ENCODE measurements around the gene HPS3.
A peak's percentile ranks its signal among the peaks of the same experiment; 100 is the strongest.

Gene HPS3

GRCh38 chr3:149122721-149123578 is 6.5 kb upstream of the HPS3 start:
- no peaks in the 10 kb centered on the region for H3K27me3 ChIP-seq (ENCODE audit: control insufficient read depth, insufficient read depth, low read length)
- H3K36me3 ChIP-seq (ENCODE audit: control insufficient read depth, low read depth, low read length) = no peaks in the 10 kb centered on the region
- no peak overlapping the region for H3K4me3 ChIP-seq (ENCODE audit: low read length)
- no peak overlapping the region for H3K9ac ChIP-seq (ENCODE audit: low read length)
- H3K9me3 ChIP-seq (ENCODE audit: control insufficient read depth, low read depth, low read length) = no peaks in the 10 kb centered on the region
- H3K4me1 ChIP-seq (ENCODE audit: control insufficient read depth, low read depth, low read length) = no peaks in the 10 kb centered on the region
- H3K27ac ChIP-seq (ENCODE audit: low read length) = no peak overlapping the region

GRCh38 chr3:149128821-149129220 is 617 bp upstream of the HPS3 start:
- Histone ChIP-seq H3K9me3 (ENCODE audit: control insufficient read depth, low read depth, low read length) (no peaks in the 10 kb centered on the region), H3K4me3 (ENCODE audit: low read length) (peak overlapping the region; percentile 79), H3K27me3 (ENCODE audit: control insufficient read depth, insufficient read depth, low read length) (peaks cover 5% of the 10 kb centered on the region), H3K36me3 (ENCODE audit: control insufficient read depth, low read depth, low read length) (no peaks in the 10 kb centered on the region), H3K9ac (ENCODE audit: low read length) (peak overlapping the region; percentile 49), H3K27ac (ENCODE audit: low read length) (no peak overlapping the region), H3K4me1 (ENCODE audit: control insufficient read depth, low read depth, low read length) (peaks cover 21% of the 10 kb centered on the region)

DNA sequence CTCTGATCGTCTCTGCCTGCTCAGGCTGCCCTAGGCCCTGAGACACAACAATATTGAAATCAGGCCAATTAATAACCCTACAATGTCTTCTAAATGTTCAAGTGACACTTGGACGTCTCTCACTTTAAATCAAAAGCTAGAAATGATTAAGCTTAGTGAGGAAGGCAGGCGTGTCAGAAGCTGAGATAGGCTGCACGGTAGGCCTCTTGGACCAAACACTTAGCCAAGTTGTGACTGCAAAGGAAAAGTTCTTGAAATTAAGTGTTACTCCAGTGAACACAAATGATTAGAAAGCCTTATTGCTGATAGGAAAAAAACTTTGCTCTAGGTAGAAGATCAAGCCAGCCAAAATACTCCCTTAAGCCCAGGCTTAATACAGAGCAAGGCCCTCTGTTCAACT is 2.2 kb downstream of the HPS3 start:
- peak overlapping the region; percentile 79 for H3K4me3 ChIP-seq (ENCODE audit: low read length)
- H3K4me1 ChIP-seq (ENCODE audit: control insufficient read depth, low read depth, low read length) = peaks cover 21% of the 10 kb centered on the region

DNA sequence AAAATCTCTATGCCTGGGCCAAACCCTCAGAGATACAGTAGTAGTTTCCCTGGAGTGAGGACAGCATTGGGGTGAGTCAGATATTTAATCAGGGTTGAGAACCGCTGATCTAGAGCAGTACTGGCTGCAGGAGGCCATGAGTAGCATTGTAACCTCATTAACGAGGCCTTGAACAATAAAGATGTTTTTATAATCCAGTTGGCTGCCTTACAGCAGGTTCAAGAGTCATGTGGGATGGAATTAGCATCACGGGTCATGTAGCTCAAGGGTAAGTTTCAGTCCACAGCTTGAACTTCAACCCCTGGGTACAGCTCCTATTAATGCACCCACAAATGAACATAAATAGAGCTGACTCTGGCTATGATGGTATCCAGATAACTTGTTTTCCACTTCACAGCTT is 5.1 kb downstream of the HPS3 start:
- H3K9me3 ChIP-seq (ENCODE audit: control insufficient read depth, low read depth, low read length) = no peaks in the 10 kb centered on the region
- no peaks in the 10 kb centered on the region for H3K36me3 ChIP-seq (ENCODE audit: control insufficient read depth, low read depth, low read length)
- no peak overlapping the region for H3K4me3 ChIP-seq (ENCODE audit: low read length)
- H3K9ac ChIP-seq (ENCODE audit: low read length) = no peak overlapping the region
- H3K27ac ChIP-seq (ENCODE audit: low read length) = no peak overlapping the region
- no peaks in the 10 kb centered on the region for H3K27me3 ChIP-seq (ENCODE audit: control insufficient read depth, insufficient read depth, low read length)
- H3K4me1 ChIP-seq (ENCODE audit: control insufficient read depth, low read depth, low read length) = peaks cover 22% of the 10 kb centered on the region

More for the DNA sequence above, 2.2 kb downstream of the HPS3 start:
- Histone ChIP-seq H3K27ac (ENCODE audit: low read length) (no peak overlapping the region), H3K27me3 (ENCODE audit: control insufficient read depth, insufficient read depth, low read length) (peaks cover 5% of the 10 kb centered on the region), H3K36me3 (ENCODE audit: control insufficient read depth, low read depth, low read length) (no peaks in the 10 kb centered on the region), H3K9me3 (ENCODE audit: control insufficient read depth, low read depth, low read length) (no peaks in the 10 kb centered on the region), H3K9ac (ENCODE audit: low read length) (peak overlapping the region; percentile 28)

GRCh38 chr3:149142682-149143081 is 13.2 kb downstream of the HPS3 start:
- H3K4me3 ChIP-seq (ENCODE audit: low read length) = no peak overlapping the region
- H3K36me3 ChIP-seq (ENCODE audit: control insufficient read depth, low read depth, low read length) = peaks cover 20% of the 10 kb centered on the region
- H3K9me3 ChIP-seq (ENCODE audit: control insufficient read depth, low read depth, low read length) = no peaks in the 10 kb centered on the region
- H3K9ac ChIP-seq (ENCODE audit: low read length) = no peak overlapping the region
- H3K4me1 ChIP-seq (ENCODE audit: control insufficient read depth, low read depth, low read length) = peaks cover 8% of the 10 kb centered on the region
- H3K27me3 ChIP-seq (ENCODE audit: control insufficient read depth, insufficient read depth, low read length) = no peaks in the 10 kb centered on the region
- no peak overlapping the region for H3K27ac ChIP-seq (ENCODE audit: low read length)

DNA sequence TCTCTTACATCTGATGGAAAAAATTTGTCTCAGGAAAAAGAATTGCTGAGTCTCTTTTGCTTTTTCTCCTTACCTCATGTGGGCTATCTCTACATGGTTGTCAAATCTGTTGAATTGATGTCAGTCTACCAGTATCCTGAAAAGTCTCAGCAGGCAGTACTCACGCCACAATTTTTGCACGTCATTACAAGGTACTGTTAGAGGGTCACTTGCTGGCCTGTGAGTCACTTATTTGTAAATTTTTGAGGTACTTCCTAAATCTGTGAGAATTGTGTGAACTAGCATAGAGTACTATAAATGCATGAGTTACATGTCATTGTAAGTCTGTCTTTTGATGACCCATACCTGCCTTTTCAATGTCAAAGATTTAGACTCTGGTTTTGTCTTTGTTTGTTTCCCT is 15.9 kb downstream of the HPS3 start:
- Histone ChIP-seq H3K36me3 (ENCODE audit: control insufficient read depth, low read depth, low read length) (peaks cover 22% of the 10 kb centered on the region), H3K9ac (ENCODE audit: low read length) (no peak overlapping the region), H3K4me3 (ENCODE audit: low read length) (no peak overlapping the region), H3K27me3 (ENCODE audit: control insufficient read depth, insufficient read depth, low read length) (no peaks in the 10 kb centered on the region), H3K27ac (ENCODE audit: low read length) (no peak overlapping the region), H3K9me3 (ENCODE audit: control insufficient read depth, low read depth, low read length) (no peaks in the 10 kb centered on the region), H3K4me1 (ENCODE audit: control insufficient read depth, low read depth, low read length) (no peaks in the 10 kb centered on the region)

DNA sequence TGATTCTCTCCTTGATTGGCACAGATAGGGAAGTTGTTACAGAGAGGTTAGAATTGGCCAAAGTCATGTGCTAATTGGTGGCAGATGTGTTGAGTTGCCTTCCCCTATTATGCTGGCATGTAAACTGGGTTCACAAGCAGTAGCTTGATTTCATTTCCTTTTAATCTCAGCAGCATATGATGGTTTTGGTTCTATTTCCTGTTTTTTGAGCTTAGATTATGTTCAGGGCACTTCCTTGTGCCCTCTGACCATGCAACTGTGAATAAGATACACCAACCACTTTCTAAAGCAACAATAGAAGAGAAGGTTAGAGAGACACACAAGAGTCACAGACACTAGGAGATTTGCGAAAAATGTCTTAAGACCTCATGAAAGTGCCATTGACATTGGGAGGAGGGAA is 16.5 kb downstream of the HPS3 start:
- Histone ChIP-seq H3K27ac (ENCODE audit: low read length) (no peak overlapping the region), H3K4me3 (ENCODE audit: low read length) (no peak overlapping the region), H3K36me3 (ENCODE audit: control insufficient read depth, low read depth, low read length) (peaks cover 26% of the 10 kb centered on the region), H3K4me1 (ENCODE audit: control insufficient read depth, low read depth, low read length) (no peaks in the 10 kb centered on the region), H3K9ac (ENCODE audit: low read length) (no peak overlapping the region), H3K27me3 (ENCODE audit: control insufficient read depth, insufficient read depth, low read length) (no peaks in the 10 kb centered on the region), H3K9me3 (ENCODE audit: control insufficient read depth, low read depth, low read length) (no peaks in the 10 kb centered on the region)

- Histone ChIP-seq H3K27ac (ENCODE audit: low read length) (no peak overlapping the region), H3K9ac (ENCODE audit: low read length) (no peak overlapping the region), H3K9me3 (ENCODE audit: control insufficient read depth, low read depth, low read length) (no peaks in the 10 kb centered on the region), H3K36me3 (ENCODE audit: control insufficient read depth, low read depth, low read length) (peaks cover 48% of the 10 kb centered on the region), H3K4me3 (ENCODE audit: low read length) (no peak overlapping the region), H3K4me1 (ENCODE audit: control insufficient read depth, low read depth, low read length) (peaks cover 4% of the 10 kb centered on the region), H3K27me3 (ENCODE audit: control insufficient read depth, insufficient read depth, low read length) (no peaks in the 10 kb centered on the region)
Measured at GRCh38 chr3:149150436-149150835, 21.0 kb downstream of the HPS3 start.

- peaks cover 4% of the 10 kb centered on the region for H3K4me1 ChIP-seq (ENCODE audit: control insufficient read depth, low read depth, low read length)
- H3K27me3 ChIP-seq (ENCODE audit: control insufficient read depth, insufficient read depth, low read length) = no peaks in the 10 kb centered on the region
- peaks cover 50% of the 10 kb centered on the region for H3K36me3 ChIP-seq (ENCODE audit: control insufficient read depth, low read depth, low read length)
- no peak overlapping the region for H3K9ac ChIP-seq (ENCODE audit: low read length)
- H3K9me3 ChIP-seq (ENCODE audit: control insufficient read depth, low read depth, low read length) = no peaks in the 10 kb centered on the region
- no peak overlapping the region for H3K27ac ChIP-seq (ENCODE audit: low read length)
- H3K4me3 ChIP-seq (ENCODE audit: low read length) = no peak overlapping the region
Measured at GRCh38 chr3:149151843-149152242, 22.4 kb downstream of the HPS3 start.

DNA sequence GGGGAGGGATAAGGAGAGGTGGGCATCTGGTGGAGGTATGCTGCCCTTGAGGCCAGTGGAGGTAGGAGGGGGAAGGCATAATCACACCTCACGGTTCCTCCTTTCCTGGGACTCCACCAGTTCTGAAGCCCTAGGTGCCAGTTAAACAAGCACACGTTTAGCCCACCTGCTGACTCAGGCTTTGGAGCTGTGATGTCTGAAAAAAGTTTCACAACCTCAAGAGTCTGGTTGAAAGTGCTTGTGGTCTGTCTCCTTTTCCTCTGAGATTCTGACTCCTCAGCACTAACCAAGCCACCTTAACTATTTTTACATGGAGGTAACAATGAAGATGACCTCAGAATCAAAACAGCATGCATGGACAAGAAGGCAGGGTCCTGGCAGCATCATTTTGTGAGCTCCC is 23.0 kb downstream of the HPS3 start:
- peaks cover 53% of the 10 kb centered on the region for H3K36me3 ChIP-seq (ENCODE audit: control insufficient read depth, low read depth, low read length)
- H3K27ac ChIP-seq (ENCODE audit: low read length) = no peak overlapping the region
- no peak overlapping the region for H3K9ac ChIP-seq (ENCODE audit: low read length)
- H3K4me1 ChIP-seq (ENCODE audit: control insufficient read depth, low read depth, low read length) = peaks cover 4% of the 10 kb centered on the region
- H3K9me3 ChIP-seq (ENCODE audit: control insufficient read depth, low read depth, low read length) = no peaks in the 10 kb centered on the region
- no peaks in the 10 kb centered on the region for H3K27me3 ChIP-seq (ENCODE audit: control insufficient read depth, insufficient read depth, low read length)
- no peak overlapping the region for H3K4me3 ChIP-seq (ENCODE audit: low read length)

DNA sequence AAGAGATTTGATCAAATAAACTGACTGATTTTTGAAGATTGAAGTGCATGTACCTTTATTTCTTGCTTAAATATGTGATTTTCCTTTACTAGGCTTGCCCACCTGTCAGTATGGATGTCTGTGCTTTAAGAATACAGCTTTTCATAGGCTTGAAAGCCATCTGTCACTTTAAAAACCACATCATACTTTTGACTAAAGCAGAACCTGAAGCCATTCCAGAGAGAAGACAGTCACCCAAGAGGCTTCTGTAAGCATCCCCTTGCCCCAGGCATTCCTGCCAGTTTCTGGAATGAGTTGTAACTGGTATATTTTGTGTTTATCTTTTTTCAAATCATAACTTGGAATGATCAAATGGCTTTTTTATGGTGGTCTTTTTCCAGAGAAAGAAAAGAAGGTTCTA is 24.0 kb downstream of the HPS3 start:
- Histone ChIP-seq H3K9ac (ENCODE audit: low read length) (no peak overlapping the region), H3K36me3 (ENCODE audit: control insufficient read depth, low read depth, low read length) (peaks cover 63% of the 10 kb centered on the region), H3K27ac (ENCODE audit: low read length) (no peak overlapping the region), H3K9me3 (ENCODE audit: control insufficient read depth, low read depth, low read length) (no peaks in the 10 kb centered on the region), H3K4me3 (ENCODE audit: low read length) (no peak overlapping the region), H3K27me3 (ENCODE audit: control insufficient read depth, insufficient read depth, low read length) (no peaks in the 10 kb centered on the region), H3K4me1 (ENCODE audit: control insufficient read depth, low read depth, low read length) (peaks cover 4% of the 10 kb centered on the region)

DNA sequence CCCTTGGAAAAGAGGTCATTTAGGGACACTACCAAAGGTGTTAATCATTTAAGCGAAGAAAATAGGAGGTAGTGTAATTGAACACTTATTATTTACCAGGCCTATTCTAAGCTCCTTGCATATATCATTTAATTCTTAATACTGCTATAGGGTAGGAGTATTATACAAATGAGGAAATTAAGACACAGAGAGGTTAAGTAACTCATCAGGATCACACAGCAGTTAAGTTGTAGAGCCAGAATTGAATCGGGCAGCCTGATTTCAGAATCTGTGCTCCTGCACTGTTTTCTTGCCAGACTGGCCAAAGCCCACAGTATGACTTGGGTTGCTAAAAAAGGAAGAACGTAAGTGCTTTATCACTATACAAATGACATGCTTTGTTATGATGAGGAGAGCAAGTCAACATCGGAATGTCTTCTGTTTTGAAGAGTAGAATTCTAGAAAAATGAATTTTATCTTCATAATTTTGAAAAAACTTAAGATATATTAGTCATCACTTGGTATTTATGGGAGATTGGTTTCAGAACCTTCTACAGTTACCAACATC is 31.4 kb downstream of the HPS3 start:
- Histone ChIP-seq H3K36me3 (ENCODE audit: control insufficient read depth, low read depth, low read length) (peaks cover 77% of the 10 kb centered on the region), H3K27me3 (ENCODE audit: control insufficient read depth, insufficient read depth, low read length) (no peaks in the 10 kb centered on the region), H3K4me3 (ENCODE audit: low read length) (no peak overlapping the region), H3K4me1 (ENCODE audit: control insufficient read depth, low read depth, low read length) (no peaks in the 10 kb centered on the region), H3K27ac (ENCODE audit: low read length) (no peak overlapping the region), H3K9ac (ENCODE audit: low read length) (no peak overlapping the region), H3K9me3 (ENCODE audit: control insufficient read depth, low read depth, low read length) (no peaks in the 10 kb centered on the region)
